LHCN-M2 (cell line): ENCODE results near the gene DMPK. TPM values are rescaled to one million over a fixed set of nuclear protein-coding genes. Genes with fewer than 3 reads are reported as not detected.
"Not testable (repeated sequence)": the region's sequence is repeated elsewhere in the genome, so short reads cannot be mapped to it uniquely, and the experiment has no call there.

Experiments
- DNase-seq: peaks from one replicate; pipeline ENCODE4 v3.0.0-alpha.2; 2012; ENCODE audit warnings: low read depth
- total RNA-seq: library from RNA; depleted of rRNA; stranded (reverse); fragments of >200 nt; gene quantifications from 2 replicates; pipeline ENCODE4 v1.2.3, GENCODE V29; 2014

The DMPK gene
- total RNA-seq, 1 experiment from 2014 or later = 121 TPM

DNA sequence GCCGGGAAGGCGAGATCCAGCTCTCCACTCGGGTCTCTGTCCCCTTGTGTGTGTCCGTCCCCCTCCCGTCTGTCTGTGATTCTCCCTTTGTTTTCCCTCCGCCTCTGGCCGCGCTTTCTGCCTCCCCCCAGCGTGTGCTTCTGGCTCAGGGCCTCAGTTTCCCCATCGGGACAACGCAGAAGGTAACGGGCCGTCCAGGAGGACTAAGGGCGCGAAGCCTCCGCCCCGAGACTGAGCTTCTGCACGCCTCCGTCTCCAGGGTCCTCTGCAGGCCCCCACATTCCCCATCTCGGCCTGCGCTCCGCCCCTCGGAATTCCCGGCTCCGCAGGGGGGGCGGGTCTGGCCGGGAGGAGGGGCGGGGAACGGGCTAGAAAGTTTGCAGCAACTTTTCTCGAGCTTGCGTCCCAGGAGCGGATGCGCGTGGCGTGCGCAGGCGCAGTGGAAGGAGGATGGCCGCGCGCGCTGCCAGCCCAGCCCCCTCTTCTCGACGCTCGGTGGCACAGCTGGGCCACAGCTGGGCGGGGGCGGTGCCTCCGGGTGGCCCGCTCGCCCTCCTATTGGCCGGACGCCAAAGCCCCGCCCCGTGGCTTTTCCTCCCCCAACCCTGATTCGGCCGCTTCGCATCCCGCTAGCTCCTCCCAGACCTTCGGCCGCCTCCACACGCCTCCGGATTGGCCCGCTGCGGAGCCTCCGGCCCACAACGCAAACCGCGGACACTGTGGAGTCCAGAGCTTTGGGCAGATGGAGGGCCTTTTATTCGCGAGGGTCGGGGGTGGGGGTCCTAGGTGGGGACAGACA is 13.1 kb downstream of the DMPK start, which contains the start of gene SIX5:
Gene SIX5 (minus strand): TSS at position 269 of the 799 bp plus-strand sequence. CDS start 408 bp downstream, outside the sequence.
- DNase-seq = peak; percentile 97

GRCh38 chr19:45768655-45768983 is 13.7 kb downstream of the DMPK start:
- peak; percentile 45 for DNase-seq

GRCh38 chr19:45767881-45768654 is 14.2 kb downstream of the DMPK start:
- peak; percentile 54 for DNase-seq

GRCh38 chr19:45767410-45767880 is 14.8 kb downstream of the DMPK start:
- DNase-seq = peak; percentile 83

DNA sequence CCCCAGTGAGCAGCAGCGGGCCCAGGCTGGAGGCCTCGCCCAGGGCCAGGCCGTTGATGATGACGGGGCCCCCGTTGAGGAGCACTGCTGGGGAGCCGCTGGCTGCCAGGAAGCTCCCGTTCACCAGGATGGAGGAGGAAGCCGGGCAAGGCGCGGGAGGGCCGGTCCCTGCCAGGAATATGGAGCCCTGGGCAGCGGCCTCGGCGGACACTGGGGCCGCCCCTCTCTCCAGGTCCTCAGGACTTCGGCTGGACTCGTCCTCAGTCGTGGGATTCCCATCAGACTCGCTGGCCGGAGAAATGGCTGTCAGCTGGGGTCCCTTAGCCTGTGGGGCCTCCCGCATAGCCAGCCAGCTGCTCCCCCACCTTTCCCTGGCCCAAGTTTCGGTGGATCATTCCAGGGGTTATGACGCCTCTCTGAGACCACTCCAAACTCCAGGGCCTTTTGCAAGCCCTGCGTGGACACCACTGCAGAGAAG is 15.4 kb downstream of the DMPK start:
- no peak for DNase-seq

- no peak for DNase-seq
Observed at GRCh38 chr19:45766296-45766868, 15.9 kb downstream of the DMPK start.

DNA sequence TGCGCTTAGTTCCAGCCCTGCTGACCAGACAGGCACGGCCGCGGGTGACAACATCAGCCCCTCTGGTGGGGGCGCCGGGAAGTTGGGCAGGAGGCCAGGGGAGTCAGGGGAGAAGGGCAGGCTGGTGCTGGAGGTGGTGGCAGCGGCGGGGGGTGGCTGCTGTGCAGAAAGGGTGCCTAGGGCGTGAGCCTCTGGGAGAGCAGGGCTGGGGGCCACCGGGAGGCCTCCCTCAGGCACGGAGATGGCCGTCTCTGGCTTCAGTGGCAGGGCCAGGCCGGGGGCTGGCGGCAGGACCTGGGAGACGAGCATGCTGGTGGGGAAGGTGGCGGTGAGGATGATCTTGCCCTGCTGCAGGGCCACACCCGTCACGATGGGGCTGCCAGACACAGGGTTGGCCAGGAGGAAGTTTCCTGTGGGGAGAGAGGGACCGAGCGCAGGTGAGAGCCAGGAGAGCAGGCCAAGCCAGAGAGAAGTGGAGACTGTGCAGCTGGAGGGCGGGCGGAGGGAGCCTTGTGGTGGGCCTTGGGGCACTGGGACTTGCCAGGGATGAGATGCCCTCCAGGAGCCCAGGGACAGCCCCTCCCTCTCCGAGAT is 16.5 kb downstream of the DMPK start:
- no peak for DNase-seq

DNA sequence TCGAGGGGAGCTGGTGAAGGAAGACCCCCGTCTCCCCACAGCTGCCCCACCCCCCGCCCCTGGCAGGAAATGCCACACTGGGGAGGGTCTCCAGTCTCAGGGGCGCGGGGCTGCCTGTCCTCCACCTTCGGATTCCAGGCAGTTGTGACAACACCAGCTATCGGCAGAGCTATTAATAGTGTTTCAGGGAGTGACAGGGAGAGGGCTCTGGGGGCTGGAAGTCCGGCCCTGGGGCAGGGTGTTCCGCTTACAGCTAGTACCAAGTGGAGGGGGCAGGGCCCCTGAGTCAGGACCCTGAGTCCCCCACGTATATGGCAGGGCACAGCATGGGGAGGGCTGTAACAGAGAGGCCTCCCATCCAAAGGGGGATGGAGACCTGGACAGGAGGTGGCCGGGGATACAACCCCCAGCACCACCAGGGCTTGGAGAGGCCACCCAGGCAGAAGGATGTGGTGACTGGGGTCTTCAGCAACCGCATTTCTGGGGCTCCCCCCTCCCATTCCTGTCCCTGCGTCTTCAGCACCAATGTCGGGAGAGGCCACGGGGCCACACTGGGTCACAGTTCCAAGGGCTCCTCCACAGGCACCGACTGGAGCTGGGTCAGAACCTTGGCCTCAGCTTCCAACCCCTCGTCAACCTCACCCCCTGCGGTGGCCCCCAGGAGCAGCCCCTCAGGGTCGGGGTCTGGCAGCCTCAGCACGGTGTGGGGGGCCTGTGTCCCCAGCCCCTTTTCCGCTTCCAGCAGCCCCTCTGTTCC is 17.2 kb downstream of the DMPK start:
- DNase-seq = no peak

- DNase-seq = no peak
Observed at GRCh38 chr19:45764475-45764874, 17.8 kb downstream of the DMPK start.

GRCh38 chr19:45763691-45764294 is 18.5 kb downstream of the DMPK start:
- DNase-seq = no peak

- DNase-seq = no peak
Observed at GRCh38 chr19:45762870-45763631, 19.2 kb downstream of the DMPK start.

DNA sequence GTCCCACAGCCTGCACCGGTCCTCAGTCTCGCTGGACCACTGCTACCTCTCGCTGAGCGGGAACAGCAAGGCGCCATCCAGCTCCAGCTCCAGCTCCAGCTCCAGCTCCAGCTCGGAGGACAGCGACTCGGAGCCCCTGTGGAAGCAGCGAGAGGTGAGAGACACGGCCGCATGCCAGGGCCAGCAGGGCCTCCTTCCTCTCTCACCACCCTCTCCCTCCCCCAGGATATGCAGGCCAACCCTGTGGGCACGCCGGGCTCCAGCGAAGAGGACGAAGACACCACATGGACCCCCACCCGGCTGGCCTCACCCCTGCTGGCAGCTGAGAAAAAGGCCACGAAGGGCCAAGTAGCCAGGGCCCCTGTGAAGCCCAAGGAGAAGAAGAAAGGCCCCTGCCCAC is 20.6 kb downstream of the DMPK start:
- DNase-seq = no peak

GRCh38 chr19:45758921-45759320 is 23.4 kb downstream of the DMPK start:
- DNase-seq = no peak

DNA sequence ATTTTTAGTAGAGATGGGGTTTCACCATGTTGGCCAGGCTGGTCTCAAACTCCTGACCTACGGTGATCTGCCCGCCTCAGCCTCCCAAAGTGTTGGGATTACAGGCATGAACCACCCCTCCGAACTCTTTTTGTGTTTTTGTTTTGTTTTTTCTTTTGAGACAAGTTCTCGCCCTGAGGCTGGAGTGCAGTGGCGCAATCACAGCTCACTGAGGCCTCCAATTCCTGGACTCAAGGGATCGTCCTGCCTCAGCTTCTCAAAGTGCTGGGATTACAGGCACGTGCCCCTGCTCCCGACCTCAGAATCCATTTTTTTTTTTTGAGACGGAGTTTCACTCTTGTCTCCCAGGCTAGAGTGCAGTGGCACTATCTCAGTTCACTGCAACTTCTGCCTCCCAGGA is 24.6 kb downstream of the DMPK start:
- no peak for DNase-seq

- DNase-seq = no peak
Observed at GRCh38 chr19:45754323-45754722, 28.0 kb downstream of the DMPK start.

- DNase-seq = no peak
Observed at GRCh38 chr19:45753548-45753947, 28.7 kb downstream of the DMPK start.

- DNase-seq = peak; percentile 31
Observed at GRCh38 chr19:45752639-45753038, 29.7 kb downstream of the DMPK start.

DNA sequence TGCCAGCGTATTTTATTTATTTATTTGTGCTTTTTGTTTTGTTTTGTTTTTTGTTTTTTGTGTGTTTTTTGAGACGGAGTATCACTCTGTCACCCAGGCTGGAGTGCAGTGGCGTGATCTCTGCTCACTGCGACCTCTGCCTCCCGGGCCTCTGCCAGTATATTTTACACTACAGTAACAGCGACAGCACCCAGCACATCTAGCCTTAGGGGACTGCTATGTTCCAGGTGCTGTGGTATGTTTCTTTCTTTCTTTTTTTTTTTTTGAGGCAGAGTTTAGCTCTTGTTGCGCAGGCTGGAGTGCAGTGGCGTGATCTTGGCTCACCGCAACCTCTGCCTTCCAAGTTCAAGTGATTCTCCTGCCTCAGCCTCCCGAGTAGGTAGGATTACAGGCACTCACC is 30.8 kb downstream of the DMPK start:
- DNase-seq = not testable (repeated sequence)

DNA sequence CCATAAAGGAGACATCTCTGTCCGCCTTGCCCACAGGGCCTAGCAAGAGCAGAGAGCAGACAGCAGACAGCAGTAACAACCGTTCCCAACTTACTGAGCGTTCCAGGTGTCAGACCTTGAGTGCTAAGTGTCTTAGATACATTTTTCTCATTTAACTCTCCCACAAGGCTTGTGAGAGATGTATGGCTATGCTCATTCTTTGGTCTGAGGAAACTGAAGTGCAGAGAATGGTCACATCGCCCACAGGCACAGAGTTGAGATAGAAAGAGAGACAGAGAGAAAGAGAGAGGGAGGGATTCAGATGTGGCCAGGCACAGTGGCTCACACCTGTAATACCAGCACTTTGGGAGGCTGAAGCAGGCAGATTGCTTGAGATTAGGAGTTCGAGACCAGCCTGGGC is 34.8 kb downstream of the DMPK start:
- DNase-seq = no peak

- DNase-seq = no peak
Observed at GRCh38 chr19:45746866-45747265, 35.4 kb downstream of the DMPK start.
